Mononuclear cell (primary cell): ENCODE results near the gene PPIG. TPM values are rescaled to one million over a fixed set of nuclear protein-coding genes. Genes with fewer than 3 reads are reported as not detected.

Experiments used
- H3K27me3 ChIP-seq: 2 replicates; pipeline ENCODE4 v1.6.0; 2011; ENCODE audit warnings: low read length, control low read depth; ENCODE audit not compliant: insufficient read depth
- H3K4me1 ChIP-seq: 2 replicates; pipeline ENCODE4 v1.5.1; 2011; ENCODE audit warnings: mild to moderate bottlenecking, low read length, control low read depth; ENCODE audit not compliant: insufficient read depth
- H3K4me3 ChIP-seq: 2 replicates; pipeline ENCODE4 v1.5.1; 2011; ENCODE audit warnings: mild to moderate bottlenecking, low read length, moderate library complexity
- H3K9me3 ChIP-seq: 2 replicates; pipeline ENCODE4 v1.5.1; 2011; ENCODE audit warnings: low read depth, mild to moderate bottlenecking, control low read depth, low read length
- total RNA-seq: library from RNA; depleted of rRNA; stranded (reverse); fragments of >200 nt; gene quantifications from one replicate; pipeline ENCODE4 v1.2.3, GENCODE V29; 2012

PPIG gene
- total RNA-seq, 1 donor, result 60.1 TPM

- Histone ChIP-seq H3K4me3 (no peak overlapping the region), H3K27me3 (peaks cover 14% of the 10 kb centered on the region), H3K9me3 (peaks cover 14% of the 10 kb centered on the region)
Observed at GRCh38 chr2:169690958-169691357, 106.8 kb downstream of the PPIG start.

More at GRCh38 chr2:169690958-169691357, 106.8 kb downstream of the PPIG start:
- peaks cover 14% of the 10 kb centered on the region for H3K4me1 ChIP-seq

Other genes with a start within 250 kb of the PPIG start
- gene LRP2, start 221.8 kb upstream of the PPIG start, total RNA-seq, result not detected
- gene BBS5, start 104.9 kb upstream of the PPIG start, total RNA-seq, result 0.21 TPM
- 0.10 TPM for gene KLHL41, start 74.6 kb upstream of the PPIG start, total RNA-seq
- gene FASTKD1, start 10.5 kb upstream of the PPIG start, total RNA-seq, result 8.1 TPM
- 0.10 TPM for gene CFAP210, start 110.1 kb downstream of the PPIG start, total RNA-seq
- gene PHOSPHO2, start 110.1 kb downstream of the PPIG start, total RNA-seq, result 3.6 TPM
- gene KLHL23, start 149.5 kb downstream of the PPIG start, total RNA-seq, result 0.42 TPM
- 93.2 TPM for gene SSB, start 214.5 kb downstream of the PPIG start, total RNA-seq
- gene METTL5, start 240.6 kb downstream of the PPIG start, total RNA-seq, result 30.1 TPM
- gene UBR3, start 243.1 kb downstream of the PPIG start, total RNA-seq, result 38.5 TPM